T-helper 1 cell treated with Interleukin-12 subunit alpha and Interleukin-12 subunit beta and Interleukin-4 antibody, amounts not matched to agents 30 μg/mL and 1 μg/mL, for 36 hours (primary cell): Measurements from ENCODE around the gene MRPL34.

ENCODE experiments used
- H3K27ac Mint-ChIP-seq: one replicate; pipeline ENCODE4 v1.8.0; 2021; ENCODE audit warnings: mild to moderate bottlenecking, mixed read lengths
- H3K27me3 Mint-ChIP-seq: one replicate; pipeline ENCODE4 v1.8.0; 2021; ENCODE audit warnings: low read depth, mixed read lengths
- H3K36me3 Mint-ChIP-seq: one replicate; pipeline ENCODE4 v1.8.0; 2021; ENCODE audit warnings: low read depth, mixed read lengths
- H3K4me1 Mint-ChIP-seq: one replicate; pipeline ENCODE4 v1.8.0; 2021; ENCODE audit warnings: low read depth, mixed read lengths
- H3K4me3 Mint-ChIP-seq: one replicate; pipeline ENCODE4 v1.8.0; 2021; ENCODE audit warnings: mild to moderate bottlenecking, moderate library complexity, mixed read lengths
- H3K9me3 Mint-ChIP-seq: one replicate; pipeline ENCODE4 v1.8.0; 2021; ENCODE audit warnings: mixed read lengths

The MRPL34 gene

GRCh38 chr19:17312189-17313113, 6.8 kb downstream of the MRPL34 start:
- H3K4me1 Mint-ChIP-seq: peaks cover 33% of the 10 kb centered on the region
- H3K4me3 Mint-ChIP-seq: no peak overlapping the region
- no peak overlapping the region for H3K27ac Mint-ChIP-seq
- H3K36me3 Mint-ChIP-seq: peaks cover 19% of the 10 kb centered on the region
- no peaks in the 10 kb centered on the region for H3K9me3 Mint-ChIP-seq
- H3K27me3 Mint-ChIP-seq: no peaks in the 10 kb centered on the region

- H3K9me3 Mint-ChIP-seq: no peaks in the 10 kb centered on the region
- H3K27me3 Mint-ChIP-seq: no peaks in the 10 kb centered on the region
- no peak overlapping the region for H3K4me3 Mint-ChIP-seq
- H3K4me1 Mint-ChIP-seq: peaks cover 25% of the 10 kb centered on the region
- H3K27ac Mint-ChIP-seq: no peak overlapping the region
- H3K36me3 Mint-ChIP-seq: peaks cover 20% of the 10 kb centered on the region
These were observed 8.4 kb downstream of the MRPL34 start for GRCh38 chr19:17314007-17314593.

- H3K27ac Mint-ChIP-seq: no peak overlapping the region
- H3K4me3 Mint-ChIP-seq: no peak overlapping the region
- H3K4me1 Mint-ChIP-seq: peaks cover 4% of the 10 kb centered on the region
- H3K36me3 Mint-ChIP-seq: peaks cover 24% of the 10 kb centered on the region
- no peaks in the 10 kb centered on the region for H3K27me3 Mint-ChIP-seq
- H3K9me3 Mint-ChIP-seq: no peaks in the 10 kb centered on the region
These were observed 13.3 kb downstream of the MRPL34 start for GRCh38 chr19:17318966-17319365.

- Mint-ChIP-seq H3K27me3 (no peaks in the 10 kb centered on the region), H3K4me3 (no peak overlapping the region), H3K9me3 (no peaks in the 10 kb centered on the region), H3K27ac (no peak overlapping the region), H3K36me3 (peaks cover 21% of the 10 kb centered on the region), H3K4me1 (peaks cover 4% of the 10 kb centered on the region)
These were observed 14.0 kb downstream of the MRPL34 start for GRCh38 chr19:17319473-17320238.

- Mint-ChIP-seq H3K4me3 (no peak overlapping the region), H3K4me1 (peaks cover 4% of the 10 kb centered on the region), H3K36me3 (peaks cover 20% of the 10 kb centered on the region), H3K27ac (no peak overlapping the region), H3K9me3 (no peaks in the 10 kb centered on the region), H3K27me3 (no peaks in the 10 kb centered on the region)
These were observed 14.8 kb downstream of the MRPL34 start for GRCh38 chr19:17320435-17320834.

GRCh38 chr19:17321655-17322489, 16.2 kb downstream of the MRPL34 start:
- H3K27me3 Mint-ChIP-seq: no peaks in the 10 kb centered on the region

GRCh38 chr19:17322854-17323253, 17.2 kb downstream of the MRPL34 start:
- no peaks in the 10 kb centered on the region for H3K27me3 Mint-ChIP-seq
- H3K36me3 Mint-ChIP-seq: peaks cover 11% of the 10 kb centered on the region
- H3K9me3 Mint-ChIP-seq: no peaks in the 10 kb centered on the region
- no peak overlapping the region for H3K27ac Mint-ChIP-seq
- peaks cover 2% of the 10 kb centered on the region for H3K4me1 Mint-ChIP-seq
- no peak overlapping the region for H3K4me3 Mint-ChIP-seq

More at GRCh38 chr19:17321655-17322489, 16.2 kb downstream of the MRPL34 start:
- Mint-ChIP-seq H3K36me3 (peaks cover 12% of the 10 kb centered on the region), H3K4me1 (no peaks in the 10 kb centered on the region), H3K27ac (no peak overlapping the region), H3K4me3 (no peak overlapping the region), H3K9me3 (no peaks in the 10 kb centered on the region)

- no peaks in the 10 kb centered on the region for H3K9me3 Mint-ChIP-seq
- H3K4me3 Mint-ChIP-seq: no peak overlapping the region
- no peak overlapping the region for H3K27ac Mint-ChIP-seq
These were observed 17.8 kb downstream of the MRPL34 start for GRCh38 chr19:17323300-17323963.

GRCh38 chr19:17323964-17324332, 18.3 kb downstream of the MRPL34 start:
- Mint-ChIP-seq H3K36me3 (peaks cover 9% of the 10 kb centered on the region), H3K4me1 (peaks cover 2% of the 10 kb centered on the region), H3K4me3 (no peak overlapping the region), H3K27ac (no peak overlapping the region), H3K9me3 (no peaks in the 10 kb centered on the region), H3K27me3 (no peaks in the 10 kb centered on the region)

More at GRCh38 chr19:17323300-17323963, 17.8 kb downstream of the MRPL34 start:
- no peaks in the 10 kb centered on the region for H3K27me3 Mint-ChIP-seq
- H3K4me1 Mint-ChIP-seq: peaks cover 2% of the 10 kb centered on the region
- H3K36me3 Mint-ChIP-seq: peaks cover 9% of the 10 kb centered on the region

GRCh38 chr19:17324357-17325114, 18.9 kb downstream of the MRPL34 start:
- Mint-ChIP-seq H3K4me1 (peaks cover 2% of the 10 kb centered on the region), H3K27ac (no peak overlapping the region), H3K36me3 (peaks cover 8% of the 10 kb centered on the region), H3K9me3 (no peaks in the 10 kb centered on the region), H3K27me3 (no peaks in the 10 kb centered on the region), H3K4me3 (no peak overlapping the region)

- peaks cover 4% of the 10 kb centered on the region for H3K27me3 Mint-ChIP-seq
- peaks cover 4% of the 10 kb centered on the region for H3K36me3 Mint-ChIP-seq
- H3K9me3 Mint-ChIP-seq: no peaks in the 10 kb centered on the region
- no peak overlapping the region for H3K4me3 Mint-ChIP-seq
- peaks cover 2% of the 10 kb centered on the region for H3K4me1 Mint-ChIP-seq
- H3K27ac Mint-ChIP-seq: no peak overlapping the region
These were observed 19.5 kb downstream of the MRPL34 start for GRCh38 chr19:17325133-17325532.

- Mint-ChIP-seq H3K27me3 (peaks cover 10% of the 10 kb centered on the region), H3K9me3 (no peaks in the 10 kb centered on the region), H3K4me1 (peaks cover 2% of the 10 kb centered on the region), H3K36me3 (peaks cover 5% of the 10 kb centered on the region), H3K4me3 (no peak overlapping the region), H3K27ac (no peak overlapping the region)
These were observed 20.4 kb downstream of the MRPL34 start for GRCh38 chr19:17325881-17326594.
